K562 (cell line): Measurements from ENCODE around the gene ETS1. TPM values are rescaled to one million over a fixed set of nuclear protein-coding genes. Genes with fewer than 3 reads are reported as not detected.

Source experiments
- ATAC-seq: fragments of 200-7000 bp; cut with Tn5 transposase; 3 replicates; pipeline ENCODE4 v1.9.1; 2020; ENCODE audit warnings: moderate library complexity
- BruUV-seq: library from RNA; stranded (reverse); fragments of 400-500 nt; replicated peaks from 2 replicates; lab custom pipeline; 2021; lab: Mats Ljungman, UMichigan
- CTCF ChIA-PET: fragments of 300-600 bp; formaldehyde crosslinking; extraction: SDS; loops from one replicate; lab custom pipeline; 2021; ENCODE audit warnings: low intra/inter-chr PET ratio; lab: Yijun Ruan, JAX
- POLR2A ChIA-PET: fragments of 300-600, 350-650 bp; sonication (Branson Sonifier 250); formaldehyde crosslinking; extraction: SDS; loops from one replicate; lab custom pipeline; 2021; ENCODE audit warnings: antibody characterized with exemption, inconsistent platforms; lab: Yijun Ruan, JAX
- DNase-seq, 4 experiments: peaks; one replicate each; pipeline versions ENCODE4 v3.0.0 to v3.0.0-alpha.2; 2011 to 2018; ENCODE audit warnings: low spot score in 3 of 4, mixed read lengths in 3 of 4; ENCODE audit errors: extremely low read depth in 1 of 4
- FAIRE-seq: peaks from 2 replicates; lab custom pipeline; 2011; peaks lifted over from hg19 to GRCh38; lab: Jason Lieb, UNC
- H2AFZ ChIP-seq: 2 replicates; pipeline ENCODE4 v1.6.0; 2011; ENCODE audit warnings: low read depth, low read length, control low read depth, inconsistent platforms
- H3K27ac ChIP-seq: fragments of 200-600 bp; 3 replicates; pipeline ENCODE4 v1.8.0; 2011; ENCODE audit warnings: low read depth, mild to moderate bottlenecking, control low read depth, inconsistent platforms, low read length, moderate library complexity, mixed read lengths; ENCODE audit errors: extremely low read depth
- H3K27me3 ChIP-seq, 2 experiments: fragments of 300-600 bp in 1 of 2; 2 replicates in 1 of 2; 3 replicates in 1 of 2; pipeline versions ENCODE4 v1.6.0 to v1.8.0; 2011; ENCODE audit warnings: inconsistent platforms in 2 of 2, low read length in 2 of 2, mild to moderate bottlenecking in 1 of 2, mixed read lengths in 1 of 2, moderate library complexity in 1 of 2; ENCODE audit not compliant: control insufficient read depth in 2 of 2, insufficient read depth in 2 of 2
- H3K36me3 ChIP-seq: fragments of 300-600 bp; 3 replicates; pipeline ENCODE4 v1.8.0; 2011; ENCODE audit warnings: mild to moderate bottlenecking, low read length, inconsistent platforms; ENCODE audit not compliant: control insufficient read depth, insufficient read depth
- H3K4me1 ChIP-seq, 2 experiments: fragments of 200-600 bp in 1 of 2; replicated peaks in 1 of 2; 2 replicates in 1 of 2; 3 replicates in 1 of 2; pipeline versions ENCODE4 v1.5.1 to v1.8.0; 2011; ENCODE audit warnings: inconsistent platforms in 2 of 2, low read length in 2 of 2, mild to moderate bottlenecking in 1 of 2, mixed read lengths in 1 of 2, moderate library complexity in 1 of 2; ENCODE audit not compliant: control insufficient read depth in 2 of 2, insufficient read depth in 2 of 2
- H3K4me2 ChIP-seq: 2 replicates; pipeline ENCODE4 v1.6.1; 2011; ENCODE audit warnings: low read length, control low read depth, inconsistent platforms, mixed read lengths; ENCODE audit not compliant: insufficient read depth
- H3K4me3 ChIP-seq: fragments of 200-600 bp; sonication (generic), shearing (Covaris generic); 2 replicates; pipeline ENCODE4 v1.5.1; 2016; ENCODE audit warnings: control low read depth, inconsistent platforms
- H3K79me2 ChIP-seq: fragments of 200-600 bp; 3 replicates; pipeline ENCODE4 v1.8.0; 2011; ENCODE audit warnings: low read length, inconsistent platforms; ENCODE audit not compliant: control insufficient read depth, insufficient read depth
- H3K9ac ChIP-seq, 2 experiments: 2 replicates each; pipeline versions ENCODE4 v1.6.0 to v1.6.1; 2011; ENCODE audit warnings: low read depth in 2 of 2, low read length in 2 of 2, control low read depth in 1 of 2, inconsistent platforms in 1 of 2, mild to moderate bottlenecking in 1 of 2, mixed read lengths in 1 of 2; ENCODE audit not compliant: insufficient read depth in 1 of 2
- H3K9me1 ChIP-seq: one replicate; pipeline ENCODE4 v1.6.0; 2011; ENCODE audit warnings: inconsistent platforms, mild to moderate bottlenecking, low read length, moderate library complexity; ENCODE audit not compliant: control insufficient read depth, insufficient read depth
- H3K9me3 ChIP-seq: replicated peaks from 2 replicates; pipeline ENCODE4 v1.5.1; 2011; ENCODE audit warnings: low read depth, low read length, inconsistent platforms; ENCODE audit not compliant: control insufficient read depth, insufficient read depth
- H4K20me1 ChIP-seq: replicated peaks from 2 replicates; pipeline ENCODE4 v1.6.1; 2011; ENCODE audit warnings: low read length, inconsistent platforms, mixed read lengths; ENCODE audit not compliant: control insufficient read depth, insufficient read depth
- CBX2 ChIP-seq: fragments of 200-600 bp; sonication (generic); IDR thresholded peaks from one replicate; pipeline ENCODE4 v1.6.1; 2012; ENCODE audit warnings: mild to moderate bottlenecking, low read length, inconsistent platforms; ENCODE audit not compliant: insufficient read depth, poor library complexity, severe bottlenecking
- HINFP ChIP-seq: fragments of 450-650 bp; conservative IDR thresholded peaks from 2 replicates; pipeline ENCODE4 v1.6.1; 2016; ENCODE audit warnings: missing genetic modification characterization, low read depth, mild to moderate bottlenecking, control low read depth, missing compliant biosample characterization
- KLF1 ChIP-seq: fragments of 450-650 bp; IDR thresholded peaks from 2 replicates; pipeline ENCODE4 v1.6.1; 2016; ENCODE audit warnings: missing genetic modification characterization, missing compliant biosample characterization
- NCOA2 ChIP-seq, 2 experiments: fragments of 450-650 bp; IDR thresholded peaks; 2 replicates each; pipeline ENCODE4 v1.6.1; 2018; ENCODE audit warnings: mild to moderate bottlenecking in 2 of 2, moderate library complexity in 1 of 2; ENCODE audit not compliant: partially characterized antibody in 2 of 2
- SAFB2 ChIP-seq: fragments of 200-400 bp; formaldehyde crosslinking; IDR thresholded peaks from 2 replicates; pipeline ENCODE4 v1.6.1; 2018; ENCODE audit warnings: borderline replicate concordance, low read length, low read depth, moderate library complexity; ENCODE audit not compliant: severe bottlenecking
- SMC3 ChIP-seq: conservative IDR thresholded peaks from 2 replicates; pipeline ENCODE4 v1.6.1; 2011; ENCODE audit warnings: low read depth, low read length, improper control_type of control experiment; ENCODE audit not compliant: insufficient read depth
- THRA ChIP-seq: fragments of 450-650 bp; IDR thresholded peaks from 2 replicates; pipeline ENCODE4 v1.6.1; 2017; ENCODE audit warnings: mild to moderate bottlenecking, moderate library complexity
- THRAP3 ChIP-seq: fragments of 450-650 bp; IDR thresholded peaks from 2 replicates; pipeline ENCODE4 v1.6.1; 2016; ENCODE audit warnings: mild to moderate bottlenecking, inconsistent platforms, borderline replicate concordance
- USF1 ChIP-seq: sonication (generic); formaldehyde crosslinking; IDR thresholded peaks from 2 replicates; pipeline ENCODE4 v1.9.0; 2022; ENCODE audit warnings: mild to moderate bottlenecking, missing genetic modification reagents
- USF2 ChIP-seq: sonication (generic); formaldehyde crosslinking; IDR thresholded peaks from 2 replicates; pipeline ENCODE4 v1.5.0; 2020; ENCODE audit warnings: missing genetic modification reagents
- ZBTB26 ChIP-seq: fragments of 450-650 bp; formaldehyde crosslinking; IDR thresholded peaks from 2 replicates; pipeline ENCODE4 v1.4.0; 2022; ENCODE audit warnings: missing genetic modification characterization
- ZNF232 ChIP-seq: sonication (generic); formaldehyde crosslinking; IDR thresholded peaks from 2 replicates; pipeline ENCODE4 v1.8.0; 2022; ENCODE audit warnings: mild to moderate bottlenecking, missing genetic modification reagents
- ZNF41 ChIP-seq: fragments of 250-450 bp; sonication (Bioruptor Pico); conservative IDR thresholded peaks from 2 replicates; pipeline ENCODE4 v1.4.0; 2020; ENCODE audit warnings: mild to moderate bottlenecking
- WGBS: fragments of 100-300 bp; shearing (Covaris generic); methylation state at CpG from one replicate; pipeline ENCODE4 v1.1.6; 2016; ENCODE audit warnings: low coverage, mixed read lengths; ENCODE audit not compliant: insufficient coverage; ENCODE audit errors: missing lambda C conversion rate; 5-methylcytosine and 5-hydroxymethylcytosine counted together
- in situ Hi-C: fragments of 300-500 bp; cut with MboI; formaldehyde crosslinking; loops from 4 replicates; pipeline ENCODE4 v1.15.0; 2018; ENCODE audit warnings: inconsistent platforms, mixed read lengths
- intact Hi-C: fragments of 100-400 bp; cut with micrococcal nuclease; formaldehyde crosslinking; loops from 2 replicates; pipeline ENCODE4 v1.14.2; 2022
- polyA plus RNA-seq, 8 experiments: library from polyadenylated mRNA; depleted of rRNA in 4 of 8; stranded (reverse) in 5 of 8; unstranded in 3 of 8; fragments of >200 nt; fragmentation: Nextera tagmentation in 2 of 8; fragmentation: Illumina TruSeq in 1 of 8; extraction: Ambion mirVana in 2 of 8; extraction: Trizol in 1 of 8; gene quantifications; 2 replicates each; pipeline versions ENCODE4 v1.2.1 to v1.2.3, GENCODE V29; 2011 to 2014; ENCODE audit warnings: inconsistent platforms in 1 of 8, missing spikeins in 1 of 8
- total RNA-seq, 7 experiments: library from RNA; depleted of rRNA in 6 of 7; stranded (reverse); fragments of >200 nt in 6 of 7; fragmentation: Illumina TruSeq in 2 of 7; extraction: Trizol in 2 of 7; gene quantifications; 2 replicates each; pipeline versions ENCODE4 v1.2.1 to v1.2.3, GENCODE V29; 2011 to 2021; ENCODE audit warnings: low replicate concordance in 1 of 7
- TF ChIP-seq, protein P1 (sequence below): fragments of 250-450 bp; sonication (Bioruptor Pico); IDR thresholded peaks from 2 replicates; pipeline ENCODE4 v1.5.0; 2020; ENCODE audit warnings: mild to moderate bottlenecking, borderline replicate concordance

The ETS1 gene
- total and polyA plus RNA-seq, 9 of the 15 experiments (the other 6 are each of a cell fraction or from before 2014, with no cell fraction given), result 0.04 to 1.4 (median 0.23) TPM

DNA sequence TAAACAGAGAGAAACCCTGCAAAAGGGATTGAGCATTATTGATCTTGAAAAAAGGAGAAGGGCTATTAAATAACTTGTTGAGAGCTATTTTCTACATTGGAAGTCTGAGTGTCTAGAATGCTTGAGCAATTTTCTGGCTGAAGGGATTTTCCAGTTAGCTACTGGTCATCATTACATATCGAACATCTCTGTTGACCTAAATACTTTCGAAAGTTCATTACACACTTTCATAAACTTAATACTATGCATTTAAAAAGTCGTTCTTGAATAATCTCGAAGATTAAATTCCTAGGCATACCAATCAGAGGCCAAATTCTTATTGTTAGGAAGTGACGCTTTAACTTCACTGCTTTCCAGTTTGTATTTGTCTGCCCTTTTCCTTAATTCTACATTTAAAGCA lies 13.7 kb downstream of the ETS1 start:
- no peak for DNase-seq
- no peak overlapping the region for H2AFZ ChIP-seq
- H3K9me3 ChIP-seq, result no peaks in the 10 kb centered on the region
- no peaks in the 10 kb centered on the region for H3K79me2 ChIP-seq
- BruUV-seq, result no TSS peak
- ChIA-PET POLR2A (no interaction called here), CTCF (no interaction called here)
- in situ Hi-C loops (no loop called here), intact Hi-C loops (no loop called here)
- H3K27ac ChIP-seq, result no peak overlapping the region
- H3K4me1 ChIP-seq, result no peaks in the 10 kb centered on the region
- ATAC-seq, result no peak
- WGBS, result under 1% methylated on average over 5 of the region's 5 CpGs
- H4K20me1 ChIP-seq, result no peaks in the 10 kb centered on the region; the same call in 1 of the 2 replicates
- H3K9me1 ChIP-seq, result no peaks in the 10 kb centered on the region
- H3K27me3 ChIP-seq, result no peaks in the 10 kb centered on the region
- H3K4me3 ChIP-seq, result no peak overlapping the region
- FAIRE-seq, result no peak
- no peaks in the 10 kb centered on the region for H3K36me3 ChIP-seq
- H3K4me2 ChIP-seq, result no peak overlapping the region
- no peak overlapping the region for H3K9ac ChIP-seq
- TF ChIP-seq THRAP3, result no peak
- TF ChIP-seq ZNF232 (CRISPR knock-in tag), result no peak
- no peak for TF ChIP-seq USF2
- no peak for TF ChIP-seq SAFB2
- TF ChIP-seq KLF1, result no peak
- TF ChIP-seq THRA, result no peak
- TF ChIP-seq CBX2, result no peak
- TF ChIP-seq HINFP, result no peak
- no peak for TF ChIP-seq ZNF41
- TF ChIP-seq SMC3, result no peak
- no peak for TF ChIP-seq ZBTB26 (CRISPR knock-in tag)
- TF ChIP-seq USF1 (CRISPR knock-in tag), result no peak
- TF ChIP-seq, protein P1, sequence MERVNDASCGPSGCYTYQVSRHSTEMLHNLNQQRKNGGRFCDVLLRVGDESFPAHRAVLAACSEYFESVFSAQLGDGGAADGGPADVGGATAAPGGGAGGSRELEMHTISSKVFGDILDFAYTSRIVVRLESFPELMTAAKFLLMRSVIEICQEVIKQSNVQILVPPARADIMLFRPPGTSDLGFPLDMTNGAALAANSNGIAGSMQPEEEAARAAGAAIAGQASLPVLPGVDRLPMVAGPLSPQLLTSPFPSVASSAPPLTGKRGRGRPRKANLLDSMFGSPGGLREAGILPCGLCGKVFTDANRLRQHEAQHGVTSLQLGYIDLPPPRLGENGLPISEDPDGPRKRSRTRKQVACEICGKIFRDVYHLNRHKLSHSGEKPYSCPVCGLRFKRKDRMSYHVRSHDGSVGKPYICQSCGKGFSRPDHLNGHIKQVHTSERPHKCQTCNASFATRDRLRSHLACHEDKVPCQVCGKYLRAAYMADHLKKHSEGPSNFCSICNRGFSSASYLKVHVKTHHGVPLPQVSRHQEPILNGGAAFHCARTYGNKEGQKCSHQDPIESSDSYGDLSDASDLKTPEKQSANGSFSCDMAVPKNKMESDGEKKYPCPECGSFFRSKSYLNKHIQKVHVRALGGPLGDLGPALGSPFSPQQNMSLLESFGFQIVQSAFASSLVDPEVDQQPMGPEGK (CRISPR knock-in tag), result no peak
- TF ChIP-seq NCOA2 (IDR thresholded peaks at IDR 0.05; ENCODE audit: partially characterized antibody in 2 of 2), result no peak
